Fibroblast of peridontal ligament (primary cell): ENCODE data around the gene TEX44.
"Not testable (repeated sequence)": the region's sequence is repeated elsewhere in the genome, so short reads cannot be mapped to it uniquely, and the experiment has no call there.

Source experiments
- DNase-seq: peaks from one replicate; pipeline ENCODE4 v3.0.0-alpha.2; 2010; ENCODE audit errors: extremely low read depth

TEX44 gene

GRCh38 chr2:231571661-231572191, 20.9 kb upstream of the TEX44 start:
- DNase-seq: no peak

- DNase-seq: no peak
Measured at GRCh38 chr2:231573096-231573495, 19.6 kb upstream of the TEX44 start.

- DNase-seq: no peak
Measured at GRCh38 chr2:231573698-231574421, 18.8 kb upstream of the TEX44 start.

- DNase-seq: no peak
Measured at GRCh38 chr2:231575612-231576256, 16.9 kb upstream of the TEX44 start.

- no peak for DNase-seq
Measured at GRCh38 chr2:231576465-231576864, 16.2 kb upstream of the TEX44 start.

- DNase-seq: not testable (repeated sequence)
Measured at GRCh38 chr2:231578655-231579054, 14.0 kb upstream of the TEX44 start.

GRCh38 chr2:231579560-231579959, 13.1 kb upstream of the TEX44 start:
- no peak for DNase-seq

GRCh38 chr2:231581328-231581727, 11.3 kb upstream of the TEX44 start:
- DNase-seq: no peak

- no peak for DNase-seq
Measured at GRCh38 chr2:231583982-231584381, 8.7 kb upstream of the TEX44 start.

- not testable (repeated sequence) for DNase-seq
Measured at GRCh38 chr2:231587744-231588143, 4.9 kb upstream of the TEX44 start.

GRCh38 chr2:231589656-231590055, 3.0 kb upstream of the TEX44 start:
- no peak for DNase-seq

GRCh38 chr2:231590614-231591013, 2.0 kb upstream of the TEX44 start:
- no peak for DNase-seq

- no peak for DNase-seq
Measured at GRCh38 chr2:231593666-231594065, 1.0 kb downstream of the TEX44 start.

- DNase-seq: peak; percentile 80
Measured at GRCh38 chr2:231597014-231597611, 4.4 kb downstream of the TEX44 start.

GRCh38 chr2:231597627-231598026, 5.0 kb downstream of the TEX44 start:
- DNase-seq: no peak

GRCh38 chr2:231600619-231601355, 8.1 kb downstream of the TEX44 start:
- no peak for DNase-seq

GRCh38 chr2:231601356-231602229, 8.9 kb downstream of the TEX44 start:
- peak; percentile 84 for DNase-seq

- DNase-seq: no peak
Measured at GRCh38 chr2:231602859-231603467, 10.3 kb downstream of the TEX44 start.

- no peak for DNase-seq
Measured at GRCh38 chr2:231604101-231604684, 11.5 kb downstream of the TEX44 start.
